CD4-positive, alpha-beta T cell treated with Interleukin-4 for 4 hours (primary cell): Measurements from ENCODE around the gene GOLGA2.
"Not testable (repeated sequence)": the region's sequence is repeated elsewhere in the genome, so short reads cannot be mapped to it uniquely, and the experiment has no call there.

Source experiments
- DNase-seq: peaks from one replicate; pipeline ENCODE4 v3.0.0-alpha.2; 2020

Gene GOLGA2

DNA sequence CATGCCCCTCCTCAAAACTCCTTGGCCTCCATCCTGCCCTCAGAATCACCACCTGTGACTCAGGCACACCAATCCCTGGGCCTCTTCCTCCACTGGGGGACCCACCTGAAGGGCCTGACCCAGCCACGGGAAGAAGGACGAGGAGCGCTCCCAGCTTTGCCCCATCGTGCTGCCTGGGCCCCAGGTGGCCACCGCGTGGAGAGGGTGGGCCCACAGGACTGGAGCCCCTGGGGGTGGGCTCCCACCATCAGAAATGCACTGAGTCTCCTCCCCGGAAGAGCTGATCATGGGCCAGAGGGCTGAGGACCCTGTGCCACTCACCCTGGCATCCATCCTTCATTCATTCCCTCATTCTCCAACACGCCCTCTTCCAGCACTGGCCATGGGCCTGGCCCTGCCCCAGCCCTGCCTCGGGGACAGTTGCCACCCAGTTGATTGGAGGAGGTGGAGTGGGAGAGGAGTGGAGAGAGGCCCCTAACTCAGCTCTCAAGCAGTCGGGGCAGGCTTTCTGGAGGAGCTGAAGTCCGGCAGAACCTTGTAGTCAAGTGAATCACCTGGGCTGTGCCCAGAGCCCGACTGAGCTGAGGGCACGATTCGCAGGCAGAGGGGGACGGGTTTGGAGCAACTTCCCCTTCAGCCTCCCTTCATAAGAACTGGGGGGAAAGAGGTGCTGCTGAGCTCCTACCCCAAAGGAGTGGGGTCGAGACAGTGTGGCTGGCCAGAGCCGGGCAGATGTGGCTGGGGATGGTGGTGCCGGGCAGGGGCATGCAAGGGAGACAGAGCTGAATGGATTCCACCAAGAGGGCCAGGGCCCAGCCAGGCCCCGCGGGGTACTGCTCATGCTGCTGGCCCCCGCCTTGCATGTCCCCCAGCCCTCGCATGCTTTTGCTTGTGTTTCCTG is 43.0 kb downstream of the GOLGA2 start:
- DNase-seq: no peak

GRCh38 chr9:128231638-128232527 is 43.9 kb downstream of the GOLGA2 start:
- no peak for DNase-seq

DNA sequence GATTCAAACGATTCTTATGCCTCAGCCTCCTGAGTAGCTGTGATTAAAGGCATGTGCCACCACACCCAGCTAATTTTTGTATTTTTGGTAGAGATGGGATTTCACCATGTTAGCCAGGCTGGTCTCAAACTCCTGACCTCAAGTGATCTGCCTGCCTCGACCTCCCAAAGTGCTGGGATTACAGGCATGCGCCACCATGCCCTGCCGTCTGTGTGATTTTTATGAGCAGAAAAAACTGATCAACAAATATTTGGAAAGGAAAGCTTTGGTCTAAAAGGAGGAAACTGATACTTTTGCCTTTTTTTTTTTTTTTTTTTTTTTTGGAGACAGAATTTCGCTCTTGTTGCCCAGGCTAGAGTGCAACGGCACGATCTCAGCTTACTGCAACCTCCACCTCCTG is 44.9 kb downstream of the GOLGA2 start:
- DNase-seq: not testable (repeated sequence)

DNA sequence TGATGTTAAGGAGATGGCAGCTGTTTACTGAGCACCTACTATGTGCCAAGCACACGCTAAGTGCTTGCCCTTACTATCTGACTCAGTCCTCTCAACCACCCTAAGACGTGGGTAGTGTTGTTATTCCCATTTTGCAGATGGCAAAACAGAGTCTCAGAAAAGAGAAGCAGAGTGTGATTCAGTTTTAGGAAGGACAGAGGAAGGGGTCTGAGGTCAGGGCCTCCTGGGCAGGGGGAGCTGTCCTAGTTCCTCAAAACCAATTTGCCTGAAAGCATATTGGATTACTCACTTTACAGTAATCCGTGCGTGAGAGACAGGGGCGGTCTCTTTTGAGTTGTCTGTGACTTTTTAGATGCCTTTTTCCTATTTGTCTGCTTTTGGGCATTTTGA is 49.4 kb downstream of the GOLGA2 start:
- DNase-seq: no peak

GRCh38 chr9:128225770-128226411 is 49.9 kb downstream of the GOLGA2 start:
- DNase-seq: no peak

- no peak for DNase-seq
Observed at GRCh38 chr9:128224877-128225276, 50.9 kb downstream of the GOLGA2 start.

DNA sequence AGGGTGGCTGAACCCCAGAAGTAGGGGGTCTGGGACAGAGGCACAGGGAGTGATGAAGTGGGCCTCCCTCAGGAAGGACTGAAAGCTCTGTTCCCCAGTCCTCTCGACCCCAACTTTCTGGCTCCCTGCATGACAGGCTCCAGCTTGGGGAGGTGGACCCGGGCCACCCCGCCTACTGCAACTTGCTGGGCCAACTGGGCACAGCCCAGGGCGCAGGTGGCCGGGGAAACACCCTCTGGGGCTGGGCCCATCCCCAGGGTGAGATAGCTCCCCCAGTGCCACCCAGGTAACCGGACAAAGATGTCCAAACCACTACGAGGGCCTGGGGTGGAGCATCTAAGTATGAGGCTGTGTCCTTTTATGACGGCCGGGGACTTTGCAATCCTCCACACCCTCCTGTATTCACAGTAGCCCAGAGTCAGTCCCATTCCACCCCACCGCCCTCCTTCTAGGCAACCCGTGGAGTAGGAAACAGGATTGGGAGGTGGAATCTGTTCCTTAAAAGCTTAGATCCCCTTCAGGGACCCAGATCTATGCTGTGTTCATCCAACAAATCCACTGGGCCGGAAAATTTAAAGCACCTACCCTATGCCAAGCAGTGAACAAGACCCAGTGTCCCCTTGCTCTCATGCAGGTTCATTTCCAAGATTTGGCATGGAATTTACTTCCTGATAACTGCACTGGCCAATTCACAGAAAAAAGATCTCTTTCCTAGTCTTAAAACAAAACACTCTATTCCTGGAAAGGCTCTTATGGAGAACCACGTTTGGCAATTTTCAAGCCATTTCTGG is 52.7 kb downstream of the GOLGA2 start:
- no peak for DNase-seq

DNA sequence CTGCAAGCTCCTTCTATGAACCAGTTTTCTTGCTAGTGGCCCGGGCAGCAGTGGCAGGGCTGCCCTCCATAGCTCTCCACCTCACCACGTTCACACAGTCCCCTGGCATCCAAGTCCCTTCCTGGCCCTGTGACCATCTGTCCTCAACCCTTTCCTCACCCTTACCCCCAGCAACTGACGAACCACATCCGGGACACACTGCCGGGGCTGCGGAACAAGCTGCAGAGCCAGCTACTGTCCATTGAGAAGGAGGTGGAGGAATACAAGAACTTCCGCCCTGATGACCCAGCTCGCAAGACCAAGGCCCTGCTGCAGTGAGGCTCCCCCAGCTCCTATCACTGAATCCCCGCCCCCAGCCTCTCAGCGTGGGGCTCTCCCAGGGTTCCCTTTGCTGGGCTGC is 53.8 kb downstream of the GOLGA2 start:
- DNase-seq: no peak

- DNase-seq: no peak
Observed at GRCh38 chr9:128219831-128220230, 56.0 kb downstream of the GOLGA2 start.

DNA sequence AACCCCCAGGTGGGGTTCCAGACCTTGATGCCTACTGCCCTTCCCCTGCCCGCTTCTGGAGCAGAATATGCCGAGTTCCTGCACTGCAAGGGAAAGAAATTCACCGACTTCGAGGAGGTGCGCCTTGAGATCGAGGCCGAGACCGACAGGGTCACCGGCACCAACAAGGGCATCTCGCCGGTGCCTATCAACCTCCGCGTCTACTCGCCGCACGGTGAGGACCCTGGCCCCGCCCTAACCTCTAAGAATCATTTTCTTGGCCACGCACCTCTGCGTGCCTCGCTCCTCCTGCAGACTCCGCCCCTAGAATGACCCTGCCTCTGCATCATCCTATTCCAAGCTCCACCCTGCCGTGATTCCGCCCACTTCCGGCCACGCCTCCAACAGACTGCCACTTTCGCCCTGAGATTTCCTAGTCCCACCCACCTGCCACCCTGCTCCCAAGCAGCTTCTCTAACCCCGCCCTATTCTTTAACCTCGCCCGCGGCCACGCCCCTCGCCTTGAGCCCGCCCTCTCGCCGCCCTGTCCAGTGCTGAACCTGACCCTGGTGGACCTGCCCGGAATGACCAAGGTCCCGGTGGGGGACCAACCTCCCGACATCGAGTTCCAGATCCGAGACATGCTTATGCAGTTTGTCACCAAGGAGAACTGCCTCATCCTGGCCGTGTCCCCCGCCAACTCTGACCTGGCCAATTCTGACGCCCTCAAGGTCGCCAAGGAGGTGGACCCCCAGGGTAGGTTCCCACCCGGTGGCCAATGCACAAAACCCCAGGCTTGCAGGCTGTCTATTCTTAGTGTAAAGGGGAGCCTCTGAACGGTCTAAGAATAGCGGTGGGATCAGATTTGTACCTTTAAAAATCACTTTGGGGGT is 57.1 kb downstream of the GOLGA2 start:
- DNase-seq: peak; percentile 90

GRCh38 chr9:128218172-128218517 is 57.7 kb downstream of the GOLGA2 start:
- DNase-seq: no peak

GRCh38 chr9:128216781-128217553 is 58.8 kb downstream of the GOLGA2 start:
- DNase-seq: no peak

DNA sequence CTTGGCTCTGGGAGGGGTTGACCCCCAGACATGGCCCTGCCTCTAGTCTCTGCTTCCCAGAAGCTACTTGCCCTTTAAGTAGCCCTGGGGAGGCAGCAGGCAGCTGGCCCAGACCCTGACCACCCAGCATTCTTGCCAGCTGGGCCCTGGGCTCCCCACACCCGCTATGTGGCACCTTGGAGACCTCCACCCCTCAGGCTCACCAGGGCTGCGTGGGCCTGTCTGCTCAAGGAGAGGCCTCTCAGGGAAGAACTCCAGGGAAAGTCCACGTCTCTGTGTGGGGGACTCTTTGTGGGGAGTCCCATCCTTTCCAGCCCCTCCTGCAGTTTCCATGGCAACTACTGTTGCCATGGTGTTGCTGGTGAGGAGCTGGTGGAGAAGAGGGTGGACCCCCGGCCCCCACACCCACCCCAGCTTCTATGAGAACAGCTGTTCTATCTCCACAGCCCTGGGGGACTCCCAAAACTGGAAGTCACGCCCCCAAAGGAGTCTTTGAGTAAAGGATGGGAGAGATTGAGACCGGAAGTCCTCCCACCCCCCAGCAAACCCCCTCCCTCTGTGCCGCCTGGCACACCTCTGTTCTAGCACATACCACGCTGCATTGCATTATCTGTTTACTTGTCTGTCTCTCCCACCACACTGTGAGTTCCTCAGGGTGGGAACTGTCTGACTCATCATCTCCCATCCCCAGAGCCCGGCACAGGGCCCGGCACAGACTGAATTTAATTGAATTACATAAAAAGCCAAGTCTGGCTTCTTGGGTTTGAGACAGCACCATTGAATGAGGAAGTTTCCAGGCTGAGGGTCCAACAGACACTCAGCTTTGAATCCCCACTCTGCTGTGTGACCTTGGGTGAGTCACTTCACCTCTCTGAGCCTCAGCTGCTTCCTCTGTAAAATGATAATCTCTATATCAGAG is 60.1 kb downstream of the GOLGA2 start:
- no peak for DNase-seq

DNA sequence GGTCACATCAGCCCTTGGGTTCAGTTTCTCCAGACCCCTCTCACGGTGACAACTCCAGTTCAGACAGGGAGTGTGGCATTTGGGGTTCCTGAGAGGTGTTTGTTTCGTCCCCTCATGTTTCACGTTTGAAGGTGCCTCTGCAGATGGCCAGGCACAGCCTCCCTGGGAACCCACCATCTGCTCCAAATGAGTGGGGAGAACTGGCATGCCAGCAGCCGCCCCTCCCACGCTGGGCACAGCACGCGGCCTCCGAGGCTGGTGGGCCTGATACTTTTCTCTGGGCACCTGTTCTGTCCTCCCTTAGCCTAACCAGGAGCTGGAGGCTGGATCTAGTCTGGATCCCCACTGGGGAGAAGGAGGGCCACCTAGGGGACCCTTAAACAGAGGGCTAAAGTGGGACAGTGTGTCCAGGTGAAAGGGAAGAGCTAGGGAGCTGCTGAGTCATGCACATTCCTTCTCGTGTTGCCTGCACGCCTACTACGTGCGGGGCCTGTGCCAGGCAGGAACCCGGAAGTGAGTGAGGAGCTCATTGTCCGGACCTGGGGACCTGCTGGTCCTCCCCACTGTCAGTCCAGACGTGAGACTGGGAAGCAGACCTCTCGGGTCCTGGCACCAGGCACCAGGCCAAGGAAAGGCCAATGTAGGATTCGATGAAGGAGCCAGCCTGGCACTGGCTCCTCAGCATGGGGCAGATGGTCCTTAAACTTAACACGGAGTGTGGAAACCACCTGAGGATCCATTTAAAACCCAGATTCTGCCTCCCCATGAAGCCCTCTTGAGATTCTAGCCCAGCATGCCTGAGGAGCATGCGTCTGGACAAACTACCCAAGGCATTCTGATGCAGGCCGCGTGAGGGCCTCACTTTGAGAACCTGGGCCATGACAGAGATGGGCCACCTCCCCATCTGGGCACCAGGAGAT is 61.0 kb downstream of the GOLGA2 start:
- DNase-seq: no peak

- DNase-seq: no peak
Observed at GRCh38 chr9:128213746-128214497, 61.9 kb downstream of the GOLGA2 start.

DNA sequence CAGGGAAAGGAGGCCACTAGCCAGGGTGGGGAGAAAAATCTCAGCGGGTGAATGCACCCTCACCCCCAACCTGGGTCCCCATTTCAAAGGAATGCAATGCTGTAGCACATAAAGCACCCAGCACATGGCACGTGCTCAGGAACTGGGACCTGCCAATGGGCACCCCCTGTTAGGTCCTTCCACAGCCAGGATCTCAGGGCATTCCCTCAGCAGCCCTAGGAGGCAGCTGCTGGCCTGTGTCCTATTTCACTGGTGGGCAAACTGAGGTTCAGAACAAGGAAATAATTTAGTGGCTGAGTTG is 63.9 kb downstream of the GOLGA2 start:
- DNase-seq: no peak

GRCh38 chr9:128211186-128211980 is 64.4 kb downstream of the GOLGA2 start:
- DNase-seq: no peak
